GM21723 (cell line): ENCODE results near the gene HEG1.
A peak's percentile ranks its signal among the peaks of the same experiment; 100 is the strongest.
"Not testable (repeated sequence)": the region's sequence is repeated elsewhere in the genome, so short reads cannot be mapped to it uniquely, and the experiment has no call there.

Source experiments
- ATAC-seq: cut with Tn5 transposase; IDR thresholded peaks from one replicate; pipeline ENCODE4 v1.9.1; 2021; ENCODE audit warnings: mild to moderate bottlenecking, moderate library complexity; ENCODE audit not compliant: unreplicated experiment

HEG1 gene

GRCh38 chr3:124960105-124960504 is 95.7 kb downstream of the HEG1 start:
- ATAC-seq, result no peak

GRCh38 chr3:124957951-124958350 is 97.8 kb downstream of the HEG1 start:
- not testable (repeated sequence) for ATAC-seq

GRCh38 chr3:124952282-124952855 is 103.4 kb downstream of the HEG1 start:
- ATAC-seq, result no peak

GRCh38 chr3:124951511-124952281 is 104.1 kb downstream of the HEG1 start:
- no peak for ATAC-seq

- ATAC-seq, result no peak
Measured at GRCh38 chr3:124950026-124950425, 105.8 kb downstream of the HEG1 start.

GRCh38 chr3:124942613-124943012 is 113.2 kb downstream of the HEG1 start:
- no peak for ATAC-seq

GRCh38 chr3:124941771-124942170 is 114.0 kb downstream of the HEG1 start:
- no peak for ATAC-seq

- ATAC-seq, result no peak
Measured at GRCh38 chr3:124939661-124940060, 116.1 kb downstream of the HEG1 start.

GRCh38 chr3:124938896-124939295 is 116.9 kb downstream of the HEG1 start:
- ATAC-seq, result no peak

GRCh38 chr3:124937049-124937448 is 118.7 kb downstream of the HEG1 start:
- ATAC-seq, result no peak

GRCh38 chr3:124935794-124936542 is 119.8 kb downstream of the HEG1 start:
- ATAC-seq, result no peak

- peak; percentile 52 for ATAC-seq
Measured at GRCh38 chr3:124935264-124935663, 120.5 kb downstream of the HEG1 start.

GRCh38 chr3:124934577-124934976 is 121.2 kb downstream of the HEG1 start, which contains the start of gene MUC13:
TSS of gene MUC13 (minus strand) at chr3:124934751. CDS start at chr3:124934712, 39 bp downstream.
- no peak for ATAC-seq

- ATAC-seq, result no peak
Measured at GRCh38 chr3:124928333-124929202, 127.2 kb downstream of the HEG1 start.

- ATAC-seq, result peak; percentile 85
Measured at GRCh38 chr3:124927574-124928045, 128.2 kb downstream of the HEG1 start.

GRCh38 chr3:124926426-124927101 is 129.2 kb downstream of the HEG1 start:
- no peak for ATAC-seq

- ATAC-seq, result no peak
Measured at GRCh38 chr3:124924741-124925140, 131.1 kb downstream of the HEG1 start.

GRCh38 chr3:124923833-124924232 is 132.0 kb downstream of the HEG1 start:
- ATAC-seq, result no peak

GRCh38 chr3:124920718-124921117 is 135.1 kb downstream of the HEG1 start:
- ATAC-seq, result no peak

GRCh38 chr3:124919756-124920155 is 136.0 kb downstream of the HEG1 start:
- no peak for ATAC-seq
